GM23338 (cell line): Measurements from ENCODE around the gene IMPA2. TPM values are rescaled to one million over a fixed set of nuclear protein-coding genes. Genes with fewer than 3 reads are reported as not detected.

Experiments
- ATAC-seq: fragments of 200-7000 bp; cut with Tn5 transposase; 3 replicates; pipeline ENCODE4 v1.9.1; 2020
- DNase-seq: peaks from one replicate; pipeline ENCODE4 v3.0.0-alpha.2; 2015; ENCODE audit warnings: low spot score
- H2AFZ ChIP-seq: fragments of 200-600 bp; sonication (generic); 2 replicates; pipeline ENCODE4 v1.8.0; 2016; ENCODE audit warnings: antibody characterized with exemption, mild to moderate bottlenecking, moderate library complexity
- H3F3A ChIP-seq: fragments of 200-600 bp; sonication (generic); replicated peaks from 2 replicates; pipeline ENCODE4 v1.8.0; 2017; ENCODE audit warnings: antibody characterized with exemption, mixed run types, low read depth
- H3K27ac ChIP-seq: fragments of 200-600 bp; sonication (generic); 2 replicates; pipeline ENCODE4 v1.6.1; 2016; ENCODE audit warnings: low read depth
- H3K27me3 ChIP-seq: fragments of 200-600 bp; sonication (generic); 2 replicates; pipeline ENCODE4 v1.8.0; 2016; ENCODE audit warnings: mild to moderate bottlenecking, mixed run types, moderate library complexity; ENCODE audit not compliant: insufficient read depth
- H3K36me3 ChIP-seq: fragments of 200-600 bp; sonication (generic); 2 replicates; pipeline ENCODE4 v1.8.0; 2016; ENCODE audit warnings: mild to moderate bottlenecking; ENCODE audit not compliant: insufficient read depth
- H3K4me1 ChIP-seq: fragments of 200-600 bp; sonication (generic); 2 replicates; pipeline ENCODE4 v1.8.0; 2016; ENCODE audit warnings: mild to moderate bottlenecking, moderate library complexity; ENCODE audit not compliant: insufficient read depth
- H3K4me2 ChIP-seq: fragments of 200-600 bp; sonication (generic); 2 replicates; pipeline ENCODE4 v1.7.1; 2017; ENCODE audit warnings: mixed run types
- H3K4me3 ChIP-seq: fragments of 200-600 bp; sonication (generic); 2 replicates; pipeline ENCODE4 v1.6.1; 2016; ENCODE audit warnings: mixed run types
- H3K79me2 ChIP-seq: fragments of 200-600 bp; sonication (generic); replicated peaks from 2 replicates; pipeline ENCODE4 v1.8.0; 2017; ENCODE audit warnings: mild to moderate bottlenecking; ENCODE audit not compliant: insufficient read depth
- H3K9me2 ChIP-seq: fragments of 200-600 bp; sonication (generic); 2 replicates; pipeline ENCODE4 v1.8.0; 2017; ENCODE audit not compliant: insufficient read depth
- H4K20me1 ChIP-seq: fragments of 200-600 bp; sonication (generic); replicated peaks from 2 replicates; pipeline ENCODE4 v1.8.0; 2017; ENCODE audit warnings: mild to moderate bottlenecking; ENCODE audit not compliant: insufficient read depth
- H3K27ac Mint-ChIP-seq: 2 replicates; pipeline ENCODE4 v1.8.0; 2020; ENCODE audit warnings: inconsistent platforms, mild to moderate bottlenecking, moderate library complexity, mixed read lengths
- H3K27me3 Mint-ChIP-seq: 3 replicates; pipeline ENCODE4 v1.8.0; 2022; ENCODE audit warnings: low read depth, mild to moderate bottlenecking, moderate library complexity, mixed read lengths, inconsistent platforms; ENCODE audit not compliant: insufficient read depth, poor library complexity
- H3K36me3 Mint-ChIP-seq: 3 replicates; pipeline ENCODE4 v1.8.0; 2021; ENCODE audit warnings: low read depth, mild to moderate bottlenecking, inconsistent platforms, moderate library complexity, mixed read lengths
- H3K4me1 Mint-ChIP-seq: 3 replicates; pipeline ENCODE4 v1.8.0; 2020; ENCODE audit warnings: mild to moderate bottlenecking, inconsistent platforms, mixed read lengths
- H3K4me3 Mint-ChIP-seq: 3 replicates; pipeline ENCODE4 v1.8.0; 2021; ENCODE audit warnings: moderate library complexity, mild to moderate bottlenecking, inconsistent platforms, mixed read lengths
- H3K9me3 Mint-ChIP-seq: 3 replicates; pipeline ENCODE4 v1.8.0; 2020; ENCODE audit warnings: moderate library complexity, mild to moderate bottlenecking, inconsistent platforms, mixed read lengths
- CREB1 ChIP-seq: fragments of 250-450 bp; sonication (Bioruptor Pico); IDR thresholded peaks from 2 replicates; pipeline ENCODE4 v1.5.0; 2020; ENCODE audit warnings: low read depth, mild to moderate bottlenecking, moderate library complexity
- ETS1 ChIP-seq: IDR thresholded peaks from 2 replicates; pipeline ENCODE4 v1.6.1; 2016; ENCODE audit warnings: antibody characterized with exemption
- EZH2 ChIP-seq: fragments of 200-600 bp; sonication (generic); IDR thresholded peaks from one replicate; pipeline ENCODE4 v1.8.0; 2017; ENCODE audit warnings: antibody characterized with exemption, mild to moderate bottlenecking, low read depth; ENCODE audit not compliant: unreplicated experiment
- EZH2phosphoT487 ChIP-seq: fragments of 200-600 bp; sonication (generic); IDR thresholded peaks from one replicate; pipeline ENCODE4 v1.8.1; 2018; ENCODE audit warnings: antibody characterized with exemption; ENCODE audit not compliant: unreplicated experiment
- JUNB ChIP-seq: IDR thresholded peaks from one replicate; pipeline ENCODE4 v1.6.1; 2016; ENCODE audit warnings: antibody characterized with exemption; ENCODE audit not compliant: unreplicated experiment
- NANOG ChIP-seq: IDR thresholded peaks from 2 replicates; pipeline ENCODE4 v1.6.1; 2016; ENCODE audit warnings: antibody characterized with exemption, borderline replicate concordance
- POLR2AphosphoS5 ChIP-seq: IDR thresholded peaks from 2 replicates; pipeline ENCODE4 v1.6.1; 2016; ENCODE audit warnings: antibody characterized with exemption, low read depth
- REST ChIP-seq: IDR thresholded peaks from one replicate; pipeline ENCODE4 v1.6.1; 2018; ENCODE audit warnings: antibody characterized with exemption; ENCODE audit not compliant: unreplicated experiment
- STAT1 ChIP-seq: IDR thresholded peaks from one replicate; pipeline ENCODE4 v1.6.1; 2016; ENCODE audit warnings: antibody characterized with exemption; ENCODE audit not compliant: unreplicated experiment
- ZNF114 ChIP-seq: fragments of 250-450 bp; sonication (Bioruptor Pico); IDR thresholded peaks from 2 replicates; pipeline ENCODE4 v1.5.0; 2020; ENCODE audit warnings: mild to moderate bottlenecking, moderate library complexity
- ZNF331 ChIP-seq: fragments of 250-450 bp; sonication (Bioruptor Pico); IDR thresholded peaks from 2 replicates; pipeline ENCODE4 v1.5.0; 2020; ENCODE audit warnings: low read depth, mild to moderate bottlenecking, moderate library complexity
- ZNF462 ChIP-seq: fragments of 250-450 bp; sonication (Bioruptor Pico); IDR thresholded peaks from 2 replicates; pipeline ENCODE4 v1.5.0; 2020; ENCODE audit warnings: mild to moderate bottlenecking, moderate library complexity
- polyA plus RNA-seq: library from polyadenylated mRNA; unstranded; fragments of >200 nt; fragmentation: Nextera tagmentation; extraction: Ambion mirVana; gene quantifications from 2 replicates; pipeline ENCODE4 v1.2.1, GENCODE V29; 2016
- total RNA-seq: library from RNA; depleted of rRNA; stranded (reverse); fragments of >200 nt; shearing (Covaris generic); gene quantifications from 2 replicates; pipeline ENCODE4 v1.2.3, GENCODE V29; 2014
- TF ChIP-seq, protein P1 (sequence below), 2 experiments: fragments of 200-600 bp in 1 of 2; sonication (generic) in 1 of 2; conservative IDR thresholded peaks; 2 replicates each; pipeline versions ENCODE4 v1.5.1 to v1.6.1; 2016 to 2017; ENCODE audit warnings: antibody characterized with exemption in 2 of 2, low read depth in 2 of 2, mild to moderate bottlenecking in 2 of 2, moderate library complexity in 1 of 2

Gene IMPA2
- total and polyA plus RNA-seq, 2 experiments from 2014 or later = 50.4 to 122 TPM

GRCh38 chr18:11957636-11958035, 23.7 kb upstream of the IMPA2 start:
- no peak overlapping the region for H3K4me3 ChIP-seq
- no peak for ATAC-seq
- no peaks in the 10 kb centered on the region for H3K27me3 ChIP-seq
- no peaks in the 10 kb centered on the region for H3K4me1 ChIP-seq
- H3F3A ChIP-seq = 0 out of 2 replicates have a peak, but pooled peaks cover 3% of the 10 kb centered on the region
- H3K27me3 Mint-ChIP-seq = peaks cover 2% of the 10 kb centered on the region
- no peak overlapping the region for H2AFZ ChIP-seq
- peaks cover 11% of the 10 kb centered on the region for H3K4me1 Mint-ChIP-seq
- no peak for DNase-seq
- H3K79me2 ChIP-seq = no peaks in the 10 kb centered on the region
- no peak overlapping the region for H3K27ac Mint-ChIP-seq
- H4K20me1 ChIP-seq = no peaks in the 10 kb centered on the region
- no peaks in the 10 kb centered on the region for H3K9me2 ChIP-seq
- no peak for TF ChIP-seq EZH2
- no peak for TF ChIP-seq ETS1
- no peak for TF ChIP-seq POLR2AphosphoS5
- no peak for TF ChIP-seq EZH2phosphoT487
- no peak for TF ChIP-seq ZNF114 (CRISPR knock-in tag)
- TF ChIP-seq ZNF462 (CRISPR knock-in tag) = no peak
- TF ChIP-seq REST = no peak
- TF ChIP-seq NANOG = no peak
- no peak for TF ChIP-seq JUNB
- TF ChIP-seq, protein P1, sequence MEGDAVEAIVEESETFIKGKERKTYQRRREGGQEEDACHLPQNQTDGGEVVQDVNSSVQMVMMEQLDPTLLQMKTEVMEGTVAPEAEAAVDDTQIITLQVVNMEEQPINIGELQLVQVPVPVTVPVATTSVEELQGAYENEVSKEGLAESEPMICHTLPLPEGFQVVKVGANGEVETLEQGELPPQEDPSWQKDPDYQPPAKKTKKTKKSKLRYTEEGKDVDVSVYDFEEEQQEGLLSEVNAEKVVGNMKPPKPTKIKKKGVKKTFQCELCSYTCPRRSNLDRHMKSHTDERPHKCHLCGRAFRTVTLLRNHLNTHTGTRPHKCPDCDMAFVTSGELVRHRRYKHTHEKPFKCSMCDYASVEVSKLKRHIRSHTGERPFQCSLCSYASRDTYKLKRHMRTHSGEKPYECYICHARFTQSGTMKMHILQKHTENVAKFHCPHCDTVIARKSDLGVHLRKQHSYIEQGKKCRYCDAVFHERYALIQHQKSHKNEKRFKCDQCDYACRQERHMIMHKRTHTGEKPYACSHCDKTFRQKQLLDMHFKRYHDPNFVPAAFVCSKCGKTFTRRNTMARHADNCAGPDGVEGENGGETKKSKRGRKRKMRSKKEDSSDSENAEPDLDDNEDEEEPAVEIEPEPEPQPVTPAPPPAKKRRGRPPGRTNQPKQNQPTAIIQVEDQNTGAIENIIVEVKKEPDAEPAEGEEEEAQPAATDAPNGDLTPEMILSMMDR (conservative IDR thresholded peaks at IDR 0.05; ENCODE audit: low read depth in 2 of 2) = no peak
- no peak for TF ChIP-seq CREB1 (CRISPR knock-in tag)
- no peak for TF ChIP-seq ZNF331 (CRISPR knock-in tag)
- TF ChIP-seq STAT1 = no peak
- H3K27ac ChIP-seq = no peak overlapping the region
- H3K9me3 Mint-ChIP-seq = peaks cover 36% of the 10 kb centered on the region
- peaks cover 24% of the 10 kb centered on the region for H3K36me3 Mint-ChIP-seq
- no peaks in the 10 kb centered on the region; the same call in 1 of the 2 replicates for H3K36me3 ChIP-seq
- H3K4me2 ChIP-seq = no peak overlapping the region
- no peak overlapping the region for H3K4me3 Mint-ChIP-seq
